Measurements from ENCODE around the gene CCDC17.
"Not testable (repeated sequence)": the region's sequence is repeated elsewhere in the genome, so short reads cannot be mapped to it uniquely, and the experiment has no call there.

Gene CCDC17

GRCh38 chr1:45622524-45623394 is 1.1 kb downstream of the CCDC17 start:
- no peak for DNase-seq (ENCODE audit: low read depth, low spot score)
- H3K4me3 ChIP-seq (ENCODE audit: low read length), result no peak overlapping the region

GRCh38 chr1:45621895-45622523 is 1.8 kb downstream of the CCDC17 start:
- H3K4me3 ChIP-seq (ENCODE audit: low read length), result no peak overlapping the region
- no peak for DNase-seq (ENCODE audit: low read depth, low spot score)

GRCh38 chr1:45621501-45621836 is 2.4 kb downstream of the CCDC17 start:
- no peak for DNase-seq (ENCODE audit: low read depth, low spot score)
- H3K4me3 ChIP-seq (ENCODE audit: low read length), result no peak overlapping the region

- no peak for DNase-seq (ENCODE audit: low read depth, low spot score)
- no peak overlapping the region for H3K4me3 ChIP-seq (ENCODE audit: low read length)
Measured at GRCh38 chr1:45620588-45621500, 3.0 kb downstream of the CCDC17 start.

DNA sequence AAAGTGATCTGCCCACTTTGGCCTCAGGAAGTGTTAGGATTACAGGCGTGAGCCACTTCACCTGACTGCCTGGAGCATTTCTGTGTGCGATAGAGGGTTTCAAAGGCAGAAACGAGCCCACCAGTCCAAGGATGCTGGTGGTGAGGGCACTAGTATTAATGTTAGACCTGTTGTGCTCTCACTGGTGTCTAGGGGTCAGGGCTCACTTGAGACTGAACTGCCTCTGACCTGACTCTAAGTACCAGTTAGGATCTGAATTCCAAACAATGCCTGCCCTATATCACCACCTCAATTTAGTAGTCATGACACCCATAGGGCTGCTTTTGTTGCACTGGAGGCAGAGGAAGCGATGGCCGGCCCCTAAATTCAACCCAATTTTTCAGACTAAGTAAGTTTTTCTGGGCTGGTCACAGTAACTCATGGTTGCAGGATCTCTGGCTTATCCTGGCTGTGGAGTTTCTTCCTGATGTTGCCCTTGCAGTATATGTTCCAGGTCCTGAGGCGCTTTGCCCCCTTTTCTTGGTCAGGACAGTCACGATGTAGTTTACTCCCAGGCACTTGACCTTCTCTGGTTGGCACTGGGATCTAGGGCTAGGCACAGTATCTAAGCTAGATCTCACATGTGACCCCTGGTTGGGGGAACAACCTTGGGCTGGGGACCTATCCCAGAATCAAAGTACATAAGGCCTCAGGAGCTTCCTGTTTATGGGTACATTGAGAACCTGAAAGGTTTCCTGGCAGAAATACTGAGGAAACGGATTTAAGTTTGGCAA is 4.5 kb downstream of the CCDC17 start:
- no peak for DNase-seq (ENCODE audit: low read depth, low spot score)

GRCh38 chr1:45617618-45618017 is 6.2 kb downstream of the CCDC17 start:
- H3K4me3 ChIP-seq (ENCODE audit: low read length), result no peak overlapping the region
- DNase-seq (ENCODE audit: low read depth, low spot score), result no peak

More for the DNA sequence above, 4.5 kb downstream of the CCDC17 start:
- H3K4me3 ChIP-seq (ENCODE audit: low read length), result no peak overlapping the region

- no peak for DNase-seq (ENCODE audit: low read depth, low spot score)
- no peak overlapping the region for H3K4me3 ChIP-seq (ENCODE audit: low read length)
Measured at GRCh38 chr1:45615885-45616284, 8.0 kb downstream of the CCDC17 start.

DNA sequence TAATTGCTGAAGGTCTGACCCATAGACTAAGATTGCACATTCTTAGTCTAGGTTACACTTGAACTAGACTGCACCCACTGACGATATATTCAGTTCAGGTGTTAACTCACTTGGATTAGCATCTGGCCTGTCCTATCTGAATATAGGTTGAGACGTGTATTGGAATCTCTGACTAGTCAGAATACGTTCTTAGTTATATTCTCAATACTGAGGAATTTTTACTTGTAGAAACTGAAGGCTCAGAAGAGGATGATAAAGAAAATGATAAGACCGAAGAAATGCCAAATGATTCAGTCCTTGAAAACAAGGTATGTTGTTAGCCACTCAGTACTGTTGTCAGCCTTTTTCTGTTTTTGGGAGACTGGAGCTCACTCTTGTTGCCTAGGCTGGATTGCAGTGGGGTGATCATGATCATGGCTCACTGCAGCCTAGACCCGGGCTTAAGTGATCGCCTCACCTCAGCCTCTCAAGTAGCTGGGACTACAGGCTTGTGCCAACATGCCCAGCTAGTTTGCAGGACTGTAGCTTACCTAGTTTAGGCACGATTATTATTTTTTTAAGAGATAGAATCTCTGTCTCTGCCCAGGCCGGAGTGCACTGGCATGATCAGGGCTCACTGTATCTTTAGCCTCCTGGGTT is 10.8 kb downstream of the CCDC17 start:
- DNase-seq (ENCODE audit: low read depth, low spot score), result no peak
- H3K4me3 ChIP-seq (ENCODE audit: low read length), result no peak overlapping the region

- H3K4me3 ChIP-seq (ENCODE audit: low read length), result no peak overlapping the region
- no peak for DNase-seq (ENCODE audit: low read depth, low spot score)
Measured at GRCh38 chr1:45610589-45611226, 13.1 kb downstream of the CCDC17 start.

- DNase-seq (ENCODE audit: low read depth, low spot score), result no peak
- H3K4me3 ChIP-seq (ENCODE audit: low read length), result no peak overlapping the region
Measured at GRCh38 chr1:45608175-45609156, 15.4 kb downstream of the CCDC17 start.

GRCh38 chr1:45607404-45608074 is 16.3 kb downstream of the CCDC17 start:
- DNase-seq (ENCODE audit: low read depth, low spot score), result no peak
- no peak overlapping the region for H3K4me3 ChIP-seq (ENCODE audit: low read length)

DNA sequence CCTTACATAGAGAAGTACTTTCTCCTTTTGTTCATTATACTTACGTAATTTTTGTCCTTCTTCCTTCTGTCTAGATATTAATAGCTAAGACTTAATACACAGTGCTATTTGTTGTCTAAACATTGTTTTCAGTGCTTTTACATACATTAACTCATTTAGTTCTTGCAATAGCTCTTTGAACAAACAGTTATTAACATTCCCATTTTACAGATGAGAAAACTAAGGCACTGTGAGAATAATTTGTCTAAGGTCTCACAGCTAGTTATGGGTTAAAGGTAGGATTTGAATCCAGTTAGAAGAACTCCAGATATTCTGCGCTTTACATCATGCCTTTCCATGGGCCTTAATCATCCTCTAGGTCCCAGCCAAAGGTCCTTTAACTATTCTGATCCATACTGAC is 19.6 kb downstream of the CCDC17 start:
- DNase-seq (ENCODE audit: low read depth, low spot score), result no peak
- H3K4me3 ChIP-seq (ENCODE audit: low read length), result no peak overlapping the region

GRCh38 chr1:45596765-45597164 is 27.1 kb downstream of the CCDC17 start:
- not testable (repeated sequence) for DNase-seq (ENCODE audit: low read depth, low spot score); H3K4me3 ChIP-seq (ENCODE audit: low read length)

DNA sequence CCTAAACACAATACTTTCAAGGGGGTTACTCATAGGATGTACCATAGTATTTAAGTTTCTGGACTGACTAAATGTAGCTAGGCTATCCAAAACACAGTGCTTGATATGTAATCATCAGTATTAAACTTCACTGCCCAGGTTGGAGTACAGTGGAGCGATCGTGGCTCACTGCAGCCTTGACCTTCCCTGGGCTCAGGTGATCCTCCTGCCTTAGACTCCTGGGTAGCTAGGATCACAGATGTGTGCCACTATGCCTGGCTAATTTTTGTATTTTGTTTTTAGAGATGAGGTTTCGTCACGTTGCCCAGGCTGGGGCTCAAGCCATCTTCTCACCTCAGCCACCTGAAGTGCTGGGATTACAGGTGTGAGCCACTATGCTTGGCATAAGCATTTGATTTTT is 29.4 kb downstream of the CCDC17 start:
- no peak overlapping the region for H3K4me3 ChIP-seq (ENCODE audit: low read length)
- DNase-seq (ENCODE audit: low read depth, low spot score), result no peak

DNA sequence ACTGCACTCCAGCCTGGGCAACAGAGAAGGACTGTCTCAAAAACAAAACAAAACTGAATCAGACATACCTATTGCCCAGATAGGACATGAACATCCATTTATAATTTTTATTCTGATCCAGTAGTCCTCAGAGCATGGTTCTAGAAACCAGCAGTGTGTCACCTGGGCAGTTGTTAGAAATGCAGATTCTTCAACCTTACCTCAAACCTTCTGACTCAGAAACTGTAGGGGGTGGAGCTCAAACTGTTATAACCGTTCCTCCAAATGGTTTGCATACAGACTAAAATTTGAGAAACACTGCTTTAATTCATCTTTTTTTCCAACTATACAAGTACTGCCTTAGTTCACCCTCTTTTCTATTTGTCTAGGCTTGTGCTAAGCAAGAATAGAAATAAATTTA is 34.0 kb downstream of the CCDC17 start:
- no peak overlapping the region for H3K4me3 ChIP-seq (ENCODE audit: low read length)
- DNase-seq (ENCODE audit: low read depth, low spot score), result no peak

DNA sequence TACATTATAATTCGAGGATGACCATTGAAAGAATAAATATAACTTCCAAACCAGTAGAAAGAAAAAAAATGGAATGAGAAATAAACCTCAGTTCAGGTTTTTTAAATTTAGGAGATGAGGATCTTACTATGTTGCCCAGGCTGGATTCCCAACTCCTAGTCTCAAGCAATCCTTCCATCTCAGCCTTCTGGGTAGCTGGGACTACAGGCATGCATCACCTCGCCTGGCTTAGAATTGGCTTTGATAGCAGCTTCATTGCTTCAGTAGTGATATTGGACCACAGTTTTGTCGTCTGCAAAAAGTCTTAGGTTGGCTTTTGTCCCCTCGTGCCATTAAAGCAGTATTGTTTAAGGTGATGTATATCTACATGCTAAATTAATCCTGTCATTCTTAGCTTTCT is 37.1 kb downstream of the CCDC17 start:
- H3K4me3 ChIP-seq (ENCODE audit: low read length), result no peak overlapping the region
- DNase-seq (ENCODE audit: low read depth, low spot score), result no peak

Data from Jurkat, Clone E6-1 (cell line).